ENCODE results near the gene ADAMTS12. TPM values are rescaled to one million over a fixed set of nuclear protein-coding genes. Genes with fewer than 3 reads are reported as not detected.

ADAMTS12 gene
- total RNA-seq, 1 experiment from 2014 or later: 6.2 TPM

GRCh38 chr5:33934176-33934575, 42.4 kb upstream of the ADAMTS12 start:
- no peak overlapping the region for H3K27ac Mint-ChIP-seq
- Histone ChIP-seq H3K27ac (ENCODE audit: insufficient read length, low read depth, low read length) (no peak overlapping the region), H3K14ac (ENCODE audit: insufficient read depth, low read length) (no peak overlapping the region), H3K23me2 (ENCODE audit: insufficient read length, low read depth, low read length, poor library complexity, severe bottlenecking) (peaks cover 10% of the 10 kb centered on the region), H4K20me1 (ENCODE audit: control insufficient read depth, insufficient read depth, insufficient read length) (no peaks in the 10 kb centered on the region), H3K4ac (ENCODE audit: low read depth, low read length) (no peak overlapping the region), H2BK15ac (ENCODE audit: low read depth, low read length) (no peak overlapping the region), H3K4me2 (ENCODE audit: insufficient read depth, insufficient read length, low read length) (no peak overlapping the region), H3K79me1 (ENCODE audit: insufficient read depth, low read depth, low read length, poor library complexity, severe bottlenecking) (no peaks in the 10 kb centered on the region), H4K8ac (replicated peaks; ENCODE audit: insufficient read length, low read depth, low read length) (no peak overlapping the region), H2BK12ac (ENCODE audit: insufficient read length, low read depth, low read length) (no peak overlapping the region), H2BK5ac (ENCODE audit: insufficient read length, low read length) (no peak overlapping the region), H3T11ph (ENCODE audit: low read length) (no peak overlapping the region), H3K27me3 (ENCODE audit: insufficient read depth, low read length) (peaks cover 11% of the 10 kb centered on the region; the same call in 1 of the 2 replicates), H2BK120ac (ENCODE audit: low read depth, low read length, poor library complexity, severe bottlenecking) (no peak overlapping the region), H3K9me3 (ENCODE audit: control insufficient read depth, low read depth, low read length) (no peaks in the 10 kb centered on the region), H3K4me1 (ENCODE audit: insufficient read depth, low read length) (peaks cover 7% of the 10 kb centered on the region; the same call in 1 of the 2 replicates), H3K56ac (ENCODE audit: insufficient read length, low read depth, low read length) (no peak overlapping the region), H2BK20ac (ENCODE audit: low read depth, low read length, poor library complexity, severe bottlenecking) (no peak overlapping the region), H3K18ac (ENCODE audit: insufficient read length, low read depth, low read length) (no peak overlapping the region), H3K9ac (ENCODE audit: extremely low read depth, insufficient read length, low read length) (no peak overlapping the region), H4K91ac (ENCODE audit: insufficient read length, low read depth, low read length) (no peak overlapping the region), H2AFZ (ENCODE audit: low read length) (no peak overlapping the region), H4K5ac (ENCODE audit: insufficient read length, low read depth, low read length) (no peak overlapping the region), H2AK5ac (ENCODE audit: insufficient read length, low read length) (no peak overlapping the region), H3K23ac (ENCODE audit: insufficient read length, low read depth, low read length) (no peak overlapping the region), H3K79me2 (ENCODE audit: insufficient read depth, low read length) (no peaks in the 10 kb centered on the region)
- H3K27me3 Mint-ChIP-seq (ENCODE audit: low read depth): peaks cover 36% of the 10 kb centered on the region
- no peaks in the 10 kb centered on the region for H3K36me3 Mint-ChIP-seq (ENCODE audit: insufficient read depth in 1 of 3, low read depth in 3 of 3)
- no peak for DNase-seq
- peaks cover 36 to 40% of the 10 kb centered on the region in 2 experiments for H3K4me1 Mint-ChIP-seq
- no CpG with 5 or more reads among the region's 1 CpG for WGBS (ENCODE audit: extremely low coverage, insufficient read length, low lambda C conversion rate)
- H3K4me3 Mint-ChIP-seq: no peak overlapping the region
- no peaks in the 10 kb centered on the region for H3K9me3 Mint-ChIP-seq
- TF ChIP-seq CTCF (conservative IDR thresholded peaks at IDR 0.05): no peak

All from H9 (cell line).